ENCODE measurements around the gene SFMBT1. TPM values are rescaled to one million over a fixed set of nuclear protein-coding genes. Genes with fewer than 3 reads are reported as not detected.

The SFMBT1 gene
- total RNA-seq, 1 experiment from 2014 or later: 15.1 TPM

DNA sequence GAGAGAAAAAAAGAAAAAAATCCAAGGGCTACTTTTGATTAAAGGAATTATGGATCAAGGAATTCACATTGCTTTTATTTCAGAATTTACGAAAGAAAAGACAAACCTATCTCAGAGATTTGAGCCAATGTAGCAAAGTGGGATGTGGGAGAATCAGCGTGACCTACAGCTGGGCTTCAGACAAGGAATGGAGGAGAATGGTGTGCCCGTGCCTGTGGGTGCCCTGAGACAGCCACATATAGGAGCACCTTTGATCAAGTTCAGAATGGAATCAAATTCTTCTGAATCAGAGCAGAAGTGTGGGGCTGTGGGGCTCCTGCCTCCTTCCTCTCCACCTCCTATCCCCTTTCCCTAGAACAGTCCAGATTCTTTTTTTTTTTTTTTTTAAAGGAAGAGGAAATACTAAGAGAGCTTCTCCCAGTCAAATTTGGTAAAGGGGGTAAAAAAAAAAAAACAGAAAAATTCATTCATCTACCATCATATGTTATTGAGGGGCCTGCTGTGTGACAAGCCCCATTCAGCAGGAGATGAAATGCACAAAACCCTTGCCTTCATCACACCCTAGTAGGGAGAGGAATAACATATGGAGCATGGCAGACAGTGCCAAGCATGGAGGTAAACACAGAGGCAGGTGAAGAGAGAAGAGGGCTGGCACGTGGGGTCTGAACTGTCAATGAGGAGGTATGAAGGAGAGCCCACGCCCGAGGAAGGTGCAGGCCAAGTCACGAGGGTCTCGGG is 186.0 kb downstream of the SFMBT1 start:
- H3K4me1 ChIP-seq (replicated peaks): no peaks in the 10 kb centered on the region
- H3K27me3 ChIP-seq (replicated peaks): no peaks in the 10 kb centered on the region
- DNase-seq (ENCODE audit: low read depth in 1 of 2, low spot score in 2 of 2): no peak
- no peak overlapping the region for H3K4me3 ChIP-seq
- no peak overlapping the region for H3K27ac ChIP-seq
- H3K9me3 ChIP-seq (replicated peaks): no peaks in the 10 kb centered on the region
- no peaks in the 10 kb centered on the region for H3K36me3 ChIP-seq

DNA sequence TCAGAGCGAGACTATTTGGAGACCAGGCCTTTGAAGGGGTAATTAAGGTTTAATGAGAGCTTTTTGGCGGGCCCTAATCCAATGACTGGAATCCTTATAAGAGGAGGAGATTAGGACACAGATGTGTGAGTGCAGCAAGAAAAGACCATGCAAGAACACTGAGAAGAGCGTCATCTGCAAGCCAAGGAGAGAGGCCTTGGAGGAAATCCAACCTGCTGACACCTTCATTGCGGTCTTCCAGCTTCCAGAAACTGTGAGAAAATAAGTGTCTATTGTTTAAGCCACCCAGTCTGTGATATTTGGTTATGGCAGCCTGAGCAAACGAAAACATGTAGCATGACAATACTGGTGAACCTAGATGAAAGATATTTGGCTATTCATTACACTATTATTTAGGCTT is 188.0 kb downstream of the SFMBT1 start:
- H3K4me3 ChIP-seq: no peak overlapping the region
- no peaks in the 10 kb centered on the region for H3K4me1 ChIP-seq (replicated peaks)
- H3K27ac ChIP-seq: no peak overlapping the region
- no peak for DNase-seq (ENCODE audit: low read depth in 1 of 2, low spot score in 2 of 2)
- no peaks in the 10 kb centered on the region for H3K36me3 ChIP-seq
- H3K27me3 ChIP-seq (replicated peaks): no peaks in the 10 kb centered on the region
- H3K9me3 ChIP-seq (replicated peaks): no peaks in the 10 kb centered on the region

DNA sequence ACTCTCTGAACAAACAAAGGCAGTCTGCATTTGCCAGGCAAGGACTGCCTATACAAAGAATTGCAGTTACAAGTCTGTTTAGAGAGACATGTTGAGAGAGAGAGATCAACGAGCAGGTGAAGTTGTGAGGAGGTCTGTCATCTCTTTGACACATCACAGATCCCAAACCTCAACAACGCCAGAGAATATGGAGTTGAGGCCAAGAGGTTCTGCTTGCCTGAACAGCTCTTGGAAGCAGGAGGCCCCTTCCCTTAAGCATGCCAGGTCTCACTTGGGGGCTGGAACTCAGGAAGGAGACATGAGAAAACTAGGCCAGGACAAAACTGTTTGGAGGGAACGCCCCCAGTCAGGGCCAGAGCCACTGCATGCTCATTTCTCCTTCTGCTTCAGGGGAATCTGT is 188.7 kb downstream of the SFMBT1 start:
- Histone ChIP-seq H3K9me3 (replicated peaks) (no peaks in the 10 kb centered on the region), H3K36me3 (no peaks in the 10 kb centered on the region), H3K4me1 (replicated peaks) (no peaks in the 10 kb centered on the region), H3K4me3 (no peak overlapping the region), H3K27ac (no peak overlapping the region), H3K27me3 (replicated peaks) (no peaks in the 10 kb centered on the region)
- DNase-seq (ENCODE audit: low read depth in 1 of 2, low spot score in 2 of 2): no peak

DNA sequence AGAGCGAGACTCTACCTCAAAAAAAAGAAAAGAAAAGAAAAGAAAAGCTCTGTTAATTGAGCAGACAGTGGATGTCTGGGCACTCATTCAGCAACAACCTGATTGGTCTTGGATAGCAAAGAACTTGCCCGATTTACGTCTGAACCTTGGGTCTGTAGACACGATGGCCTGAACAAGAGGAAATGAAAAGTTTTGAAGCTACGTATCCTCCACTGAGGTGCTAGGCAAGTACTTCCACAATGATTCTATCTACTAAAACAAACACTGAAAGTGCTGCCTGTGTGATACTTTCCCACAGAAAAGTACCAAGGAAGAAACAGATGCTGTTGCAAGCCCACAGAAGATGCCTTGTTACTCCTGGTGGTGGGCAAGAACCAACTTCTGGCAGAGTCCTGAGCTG is 189.2 kb downstream of the SFMBT1 start:
- Histone ChIP-seq H3K4me1 (replicated peaks) (no peaks in the 10 kb centered on the region), H3K27ac (no peak overlapping the region), H3K36me3 (peaks cover 2% of the 10 kb centered on the region; the same call in 1 of the 2 replicates), H3K4me3 (no peak overlapping the region), H3K27me3 (replicated peaks) (no peaks in the 10 kb centered on the region), H3K9me3 (replicated peaks) (no peaks in the 10 kb centered on the region)
- DNase-seq (ENCODE audit: low read depth in 1 of 2, low spot score in 2 of 2): no peak

DNA sequence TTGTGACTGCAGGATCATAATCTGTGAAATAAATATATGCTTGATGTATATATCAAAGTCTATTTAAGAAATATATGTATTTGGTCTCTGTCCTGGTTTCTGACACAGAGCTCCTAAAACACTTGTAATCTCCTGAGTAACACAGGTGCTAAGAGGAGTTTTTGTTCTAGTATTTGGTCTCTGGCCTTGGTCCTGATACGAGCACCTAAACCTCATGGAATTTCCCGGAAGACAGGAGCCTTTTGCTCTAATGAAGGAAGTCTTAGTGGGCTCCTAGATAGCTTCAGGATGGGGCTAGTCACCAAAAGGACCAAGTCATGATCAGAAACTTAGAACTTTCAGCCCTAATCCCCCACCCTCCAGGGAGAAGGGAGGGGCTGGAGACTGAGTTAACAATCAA is 191.9 kb downstream of the SFMBT1 start:
- peaks cover 16% of the 10 kb centered on the region for H3K36me3 ChIP-seq
- DNase-seq (ENCODE audit: low read depth in 1 of 2, low spot score in 2 of 2): no peak
- H3K27ac ChIP-seq: no peak overlapping the region
- no peak overlapping the region for H3K4me3 ChIP-seq
- no peaks in the 10 kb centered on the region for H3K27me3 ChIP-seq (replicated peaks)
- no peaks in the 10 kb centered on the region for H3K4me1 ChIP-seq (replicated peaks)
- no peaks in the 10 kb centered on the region for H3K9me3 ChIP-seq (replicated peaks)

Other genes with a start within 250 kb of the SFMBT1 start
- not detected in 2 replicates for gene ITIH4, start 215.4 kb downstream of the SFMBT1 start, total RNA-seq (2014; rRNA removed; shearing (Covaris generic))
- not detected in 2 replicates for gene MUSTN1, start 211.1 kb downstream of the SFMBT1 start, total RNA-seq (2014; rRNA removed; shearing (Covaris generic))
- 14.5 and 14.8 TPM in 2 replicates for gene STIMATE, start 148.5 kb downstream of the SFMBT1 start, total RNA-seq (2014; rRNA removed; shearing (Covaris generic))
- gene RFT1, start 84.4 kb upstream of the SFMBT1 start, total RNA-seq (2014; rRNA removed; shearing (Covaris generic)): 12.9 and 18.0 TPM in 2 replicates
- gene PRKCD, start 115.1 kb upstream of the SFMBT1 start, total RNA-seq (2014; rRNA removed; shearing (Covaris generic)): 0.03 and 1.00 TPM in 2 replicates
- gene TKT, start 209.9 kb upstream of the SFMBT1 start, total RNA-seq (2014; rRNA removed; shearing (Covaris generic)): 182 and 278 TPM in 2 replicates

All from SJSA1 (cell line).